Vagina (tissue), 2 donors: ENCODE data around the gene FLNA.
A peak's percentile ranks its signal among the peaks of the same experiment; 100 is the strongest.

Source experiments
- POLR2A ChIP-seq, 2 donors: fragments of 450-650 bp; IDR thresholded peaks; one replicate each; pipeline ENCODE4 v1.6.1; 2017; ENCODE audit warnings: antibody characterized with exemption in 2 of 2, mild to moderate bottlenecking in 2 of 2, moderate library complexity in 2 of 2
- POLR2AphosphoS5 ChIP-seq, 2 donors: sonication (generic); formaldehyde crosslinking; IDR thresholded peaks; one replicate each; pipeline ENCODE4 v1.9.0; 2017; ENCODE audit warnings: antibody characterized with exemption in 2 of 2, mild to moderate bottlenecking in 2 of 2, low read depth in 1 of 2; ENCODE audit not compliant: insufficient read depth in 1 of 2
- TF ChIP-seq, protein P1 (sequence below), 3 experiments: fragments of 450-650 bp in 2 of 3; fragments of 200-600 bp in 1 of 3; sonication (generic) in 1 of 3; IDR thresholded peaks; one replicate each; pipeline ENCODE4 v1.5.1; 2017 to 2019; ENCODE audit warnings: antibody characterized with exemption in 3 of 3, mild to moderate bottlenecking in 2 of 3, moderate library complexity in 2 of 3

DNA sequence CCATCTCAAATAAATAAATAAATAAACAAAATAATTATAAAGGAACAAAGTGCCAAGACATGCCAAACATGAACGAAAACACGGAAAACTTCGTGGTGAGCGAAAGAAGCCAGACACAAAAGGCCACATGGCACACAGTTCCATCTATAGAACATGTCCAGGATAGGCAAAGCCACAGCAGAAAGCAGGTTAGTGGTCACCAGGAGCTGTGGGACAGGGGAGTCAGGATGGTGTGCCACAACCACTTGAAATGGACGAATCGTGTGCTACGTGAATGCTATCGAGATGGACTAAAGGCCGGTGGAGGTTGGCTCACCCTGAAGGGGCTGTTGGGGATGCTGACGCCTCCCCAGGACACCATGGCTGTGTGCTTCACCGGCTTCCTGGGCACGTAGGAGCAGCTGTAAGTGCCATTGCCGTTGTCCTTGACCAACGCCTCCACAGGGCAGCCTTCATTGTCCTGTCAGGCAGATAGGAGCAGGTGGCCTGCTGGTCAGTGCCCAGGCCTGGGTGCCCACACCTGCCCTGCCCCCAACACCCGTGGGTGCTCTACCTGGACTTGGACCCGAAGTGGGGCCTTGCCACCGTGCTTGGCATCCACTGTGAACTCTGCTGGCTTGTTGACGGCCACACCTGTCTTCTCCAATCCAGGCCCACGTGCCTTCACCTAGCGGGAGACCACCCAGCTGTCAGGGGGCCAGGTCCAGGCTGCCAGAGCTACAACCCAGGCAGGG lies 10.6 kb downstream of the FLNA start:
- TF ChIP-seq, protein P1, sequence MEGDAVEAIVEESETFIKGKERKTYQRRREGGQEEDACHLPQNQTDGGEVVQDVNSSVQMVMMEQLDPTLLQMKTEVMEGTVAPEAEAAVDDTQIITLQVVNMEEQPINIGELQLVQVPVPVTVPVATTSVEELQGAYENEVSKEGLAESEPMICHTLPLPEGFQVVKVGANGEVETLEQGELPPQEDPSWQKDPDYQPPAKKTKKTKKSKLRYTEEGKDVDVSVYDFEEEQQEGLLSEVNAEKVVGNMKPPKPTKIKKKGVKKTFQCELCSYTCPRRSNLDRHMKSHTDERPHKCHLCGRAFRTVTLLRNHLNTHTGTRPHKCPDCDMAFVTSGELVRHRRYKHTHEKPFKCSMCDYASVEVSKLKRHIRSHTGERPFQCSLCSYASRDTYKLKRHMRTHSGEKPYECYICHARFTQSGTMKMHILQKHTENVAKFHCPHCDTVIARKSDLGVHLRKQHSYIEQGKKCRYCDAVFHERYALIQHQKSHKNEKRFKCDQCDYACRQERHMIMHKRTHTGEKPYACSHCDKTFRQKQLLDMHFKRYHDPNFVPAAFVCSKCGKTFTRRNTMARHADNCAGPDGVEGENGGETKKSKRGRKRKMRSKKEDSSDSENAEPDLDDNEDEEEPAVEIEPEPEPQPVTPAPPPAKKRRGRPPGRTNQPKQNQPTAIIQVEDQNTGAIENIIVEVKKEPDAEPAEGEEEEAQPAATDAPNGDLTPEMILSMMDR (IDR thresholded peaks at IDR 0.05), result no peak
- TF ChIP-seq POLR2A (IDR thresholded peaks at IDR 0.05), result no peak
- TF ChIP-seq POLR2AphosphoS5 (IDR thresholded peaks at IDR 0.05; ENCODE audit: insufficient read depth in 1 of 2, low read depth in 1 of 2), result peak in 1 of 2 donors; percentile 19
